ENCODE results near the gene NRM. TPM values are rescaled to one million over a fixed set of nuclear protein-coding genes. Genes with fewer than 3 reads are reported as not detected.

The NRM gene
- total RNA-seq, 1 experiment from 2014 or later = 13.6 TPM

- H3K4me1 ChIP-seq (ENCODE audit: control insufficient read depth in 1 of 2, insufficient read depth in 2 of 2, low read length in 2 of 2) = peaks cover 5 to 12% of the 10 kb centered on the region in 2 experiments
- H3K4me2 ChIP-seq (ENCODE audit: low read length) = no peak overlapping the region
- ChIA-PET RAD21 (ENCODE audit: low non-redundant PET in 1 of 2, low total read pairs in 2 of 2, uncharacterized antibody in 2 of 2, unreplicated experiment in 2 of 2) (no interaction called here), CTCF (no interaction called here), POLR2A (interaction anchor here (0.8 to 1.5 kb wide), 2 partner anchors 80 to 94 kb away, joined by 3 to 4 read pairs; partner anchors contain the start of gene PRR3)
- no peaks in the 10 kb centered on the region for H3K9me3 ChIP-seq (ENCODE audit: control insufficient read depth in 1 of 2, insufficient read depth in 1 of 2, low read depth in 1 of 2, low read length in 2 of 2)
- H2AFZ ChIP-seq (ENCODE audit: low read depth, low read length, poor library complexity, severe bottlenecking) = no peak overlapping the region
- peaks cover 23% of the 10 kb centered on the region for H3K79me2 ChIP-seq (ENCODE audit: insufficient read depth, low read length)
- no peaks in the 10 kb centered on the region for H3K27me3 ChIP-seq (ENCODE audit: insufficient read depth, low read length)
- H3K27ac ChIP-seq (ENCODE audit: low read depth, low read length) = no peak overlapping the region
- H3K9me2 ChIP-seq (ENCODE audit: insufficient read depth) = no peaks in the 10 kb centered on the region
- DNase-seq (ENCODE audit: low read depth, low spot score) (no peak), ATAC-seq (no peak)
- intact Hi-C loops (cut with micrococcal nuclease) = no loop called here
- no TSS peak for BruUV-seq (replicated peaks)
- H4K20me1 ChIP-seq (ENCODE audit: insufficient read depth) = no peaks in the 10 kb centered on the region
- H3K4me3 ChIP-seq (replicated peaks in 1 of 2; ENCODE audit: low read depth in 1 of 2, low read length in 2 of 2) = no peak overlapping the region
- TF ChIP-seq POLR2AphosphoS5 (IDR thresholded peaks at IDR 0.05; ENCODE audit: low read depth, low read length) (0 out of 2 replicates have a peak, but pooled peaks have one; percentile 8), EZH2phosphoT487 (IDR thresholded peaks at IDR 0.05; ENCODE audit: borderline replicate concordance) (no peak)
- H3K36me3 ChIP-seq (ENCODE audit: control insufficient read depth in 1 of 2, insufficient read depth in 2 of 2, low read length in 2 of 2) = peaks cover 32 to 44% of the 10 kb centered on the region in 2 experiments; a peak in 3 of 4 replicates
- H3K9ac ChIP-seq (ENCODE audit: low read length) = no peak overlapping the region
Observed at GRCh38 chr6:30651143-30651542, 39.6 kb downstream of the NRM start.

GRCh38 chr6:30647242-30648116, 43.3 kb downstream of the NRM start:
- no peaks in the 10 kb centered on the region for H3K9me3 ChIP-seq (ENCODE audit: control insufficient read depth in 1 of 2, insufficient read depth in 1 of 2, low read depth in 1 of 2, low read length in 2 of 2)
- H3K27me3 ChIP-seq (ENCODE audit: insufficient read depth, low read length) = no peaks in the 10 kb centered on the region
- H3K79me2 ChIP-seq (ENCODE audit: insufficient read depth, low read length) = peaks cover 23% of the 10 kb centered on the region
- ChIA-PET CTCF (no interaction called here), POLR2A (interaction anchor here (1.0 to 1.3 kb wide), 2 partner anchors 30 to 83 kb away, joined by 3 read pairs; partner anchors contain the start of genes MRPS18B and PPP1R10), RAD21 (ENCODE audit: low non-redundant PET in 1 of 2, low total read pairs in 2 of 2, uncharacterized antibody in 2 of 2, unreplicated experiment in 2 of 2) (interaction anchor here in 1 of 2 experiments (1.0 kb wide), 1 partner anchor 83 kb away, joined by 4 read pairs; no protein-coding TSS in a partner anchor)
- H3K9ac ChIP-seq (ENCODE audit: low read length) = peak overlapping the region; percentile 96
- DNase-seq (ENCODE audit: low read depth, low spot score) (peak; percentile 37), ATAC-seq (peak; percentile 80)
- peak overlapping the region; percentile 85 to 92 for H3K4me3 ChIP-seq (replicated peaks in 1 of 2; ENCODE audit: low read depth in 1 of 2, low read length in 2 of 2)
- no peaks in the 10 kb centered on the region for H3K9me2 ChIP-seq (ENCODE audit: insufficient read depth)
- H3K4me1 ChIP-seq (ENCODE audit: control insufficient read depth in 1 of 2, insufficient read depth in 2 of 2, low read length in 2 of 2) = peaks cover 6 to 15% of the 10 kb centered on the region in 2 experiments
- BruUV-seq (replicated peaks) = no TSS peak
- intact Hi-C loops (cut with micrococcal nuclease) = no loop called here
- no peaks in the 10 kb centered on the region for H4K20me1 ChIP-seq (ENCODE audit: insufficient read depth)
- peaks cover 20% of the 10 kb centered on the region in 2 experiments; a peak in 3 of 4 replicates for H3K36me3 ChIP-seq (ENCODE audit: control insufficient read depth in 1 of 2, insufficient read depth in 2 of 2, low read length in 2 of 2)
- H3K27ac ChIP-seq (ENCODE audit: low read depth, low read length) = peak overlapping the region; percentile 94
- H2AFZ ChIP-seq (ENCODE audit: low read depth, low read length, poor library complexity, severe bottlenecking) = no peak overlapping the region
- TF ChIP-seq FOSL1 (IDR thresholded peaks at IDR 0.05; ENCODE audit: low read depth) (no peak), TCF7L2 (IDR thresholded peaks at IDR 0.05; ENCODE audit: borderline replicate concordance, extremely low read depth, insufficient read depth, insufficient read length) (no peak), ZFX (IDR thresholded peaks at IDR 0.05) (peak; percentile 81), RAD21 (IDR thresholded peaks at IDR 0.05; ENCODE audit: low read depth) (no peak), POLR2AphosphoS5 (IDR thresholded peaks at IDR 0.05; ENCODE audit: low read depth, low read length) (peak; percentile 40; the same call in 1 of the 2 replicates), YY1 (IDR thresholded peaks at IDR 0.05; ENCODE audit: extremely low read depth, insufficient replicate concordance, low read depth, low read length) (peak; percentile 53), MAX (IDR thresholded peaks at IDR 0.05) (peak; percentile 77; the same call in 1 of the 2 replicates), POLR2A (IDR thresholded peaks at IDR 0.05; ENCODE audit: borderline replicate concordance, extremely low read depth, insufficient read depth, insufficient read length) (peak; percentile 41), ZBTB33 (IDR thresholded peaks at IDR 0.05; ENCODE audit: extremely low read depth, insufficient replicate concordance, low read length) (no peak), SP1 (IDR thresholded peaks at IDR 0.05; ENCODE audit: low read depth) (no peak)
- peak overlapping the region; percentile 82 for H3K4me2 ChIP-seq (ENCODE audit: low read length)
